ENCODE data around the gene DHRS7B.

Gene DHRS7B

GRCh38 chr17:21174713-21175112 lies 47.9 kb downstream of the DHRS7B start:
- TF ChIP-seq CTCF (IDR thresholded peaks at IDR 0.05; ENCODE audit: extremely low read depth, insufficient read depth, missing control alignments) = no peak
- no peak for DNase-seq (ENCODE audit: low spot score)
- in situ Hi-C loops (cut with MboI; ENCODE audit: low pct_unique_long_range_greater_than_20kb, low sequenced_read_pairs, unreplicated experiment) = no loop called here

GRCh38 chr17:21176773-21177395 lies 50.1 kb downstream of the DHRS7B start:
- TF ChIP-seq CTCF (IDR thresholded peaks at IDR 0.05; ENCODE audit: extremely low read depth, insufficient read depth, missing control alignments) = no peak
- in situ Hi-C loops (cut with MboI; ENCODE audit: low pct_unique_long_range_greater_than_20kb, low sequenced_read_pairs, unreplicated experiment) = no loop called here
- DNase-seq (ENCODE audit: low spot score) = no peak

GRCh38 chr17:21177401-21177800 lies 50.6 kb downstream of the DHRS7B start:
- no peak for DNase-seq (ENCODE audit: low spot score)
- in situ Hi-C loops (cut with MboI; ENCODE audit: low pct_unique_long_range_greater_than_20kb, low sequenced_read_pairs, unreplicated experiment) = no loop called here
- no peak for TF ChIP-seq CTCF (IDR thresholded peaks at IDR 0.05; ENCODE audit: extremely low read depth, insufficient read depth, missing control alignments)

- no peak for TF ChIP-seq CTCF (IDR thresholded peaks at IDR 0.05; ENCODE audit: extremely low read depth, insufficient read depth, missing control alignments)
- DNase-seq (ENCODE audit: low spot score) = no peak
- in situ Hi-C loops (cut with MboI; ENCODE audit: low pct_unique_long_range_greater_than_20kb, low sequenced_read_pairs, unreplicated experiment) = no loop called here
Observed at GRCh38 chr17:21177854-21178600, 51.3 kb downstream of the DHRS7B start.

- in situ Hi-C loops (cut with MboI; ENCODE audit: low pct_unique_long_range_greater_than_20kb, low sequenced_read_pairs, unreplicated experiment) = no loop called here
- TF ChIP-seq CTCF (IDR thresholded peaks at IDR 0.05; ENCODE audit: extremely low read depth, insufficient read depth, missing control alignments) = no peak
- no peak for DNase-seq (ENCODE audit: low spot score)
Observed at GRCh38 chr17:21183468-21183867, 56.7 kb downstream of the DHRS7B start.

- TF ChIP-seq CTCF (IDR thresholded peaks at IDR 0.05; ENCODE audit: extremely low read depth, insufficient read depth, missing control alignments) = no peak
- in situ Hi-C loops (cut with MboI; ENCODE audit: low pct_unique_long_range_greater_than_20kb, low sequenced_read_pairs, unreplicated experiment) = no loop called here
- DNase-seq (ENCODE audit: low spot score) = no peak
Observed at GRCh38 chr17:21184570-21184969, 57.8 kb downstream of the DHRS7B start.
